HG02973 (cell line): ENCODE results near the gene AK5.
"Not testable (repeated sequence)": the region's sequence is repeated elsewhere in the genome, so short reads cannot be mapped to it uniquely, and the experiment has no call there.

Source experiments
- ATAC-seq: cut with Tn5 transposase; IDR thresholded peaks from one replicate; pipeline ENCODE4 v1.9.1; 2021; ENCODE audit warnings: moderate library complexity; ENCODE audit not compliant: unreplicated experiment

The AK5 gene

DNA sequence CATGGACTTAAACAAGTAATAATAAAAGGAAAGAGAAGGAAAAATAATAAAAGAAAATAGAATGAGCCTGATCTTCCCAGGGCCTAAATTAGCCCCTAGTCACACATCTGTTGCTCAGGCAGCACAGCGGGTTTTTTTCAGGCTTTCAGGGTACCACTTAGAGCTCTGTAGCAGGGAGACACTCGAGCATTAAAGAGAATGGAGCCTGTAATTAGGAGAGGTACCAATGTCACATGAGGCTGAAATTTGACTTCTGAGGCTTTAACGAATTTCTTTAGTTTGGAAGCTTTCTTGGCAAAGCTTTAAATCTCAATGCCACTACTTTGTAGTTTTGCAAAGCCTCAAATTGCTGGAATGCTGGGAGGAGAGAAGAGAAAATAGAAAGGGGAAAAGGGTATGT is 116.3 kb downstream of the AK5 start:
- no peak for ATAC-seq

DNA sequence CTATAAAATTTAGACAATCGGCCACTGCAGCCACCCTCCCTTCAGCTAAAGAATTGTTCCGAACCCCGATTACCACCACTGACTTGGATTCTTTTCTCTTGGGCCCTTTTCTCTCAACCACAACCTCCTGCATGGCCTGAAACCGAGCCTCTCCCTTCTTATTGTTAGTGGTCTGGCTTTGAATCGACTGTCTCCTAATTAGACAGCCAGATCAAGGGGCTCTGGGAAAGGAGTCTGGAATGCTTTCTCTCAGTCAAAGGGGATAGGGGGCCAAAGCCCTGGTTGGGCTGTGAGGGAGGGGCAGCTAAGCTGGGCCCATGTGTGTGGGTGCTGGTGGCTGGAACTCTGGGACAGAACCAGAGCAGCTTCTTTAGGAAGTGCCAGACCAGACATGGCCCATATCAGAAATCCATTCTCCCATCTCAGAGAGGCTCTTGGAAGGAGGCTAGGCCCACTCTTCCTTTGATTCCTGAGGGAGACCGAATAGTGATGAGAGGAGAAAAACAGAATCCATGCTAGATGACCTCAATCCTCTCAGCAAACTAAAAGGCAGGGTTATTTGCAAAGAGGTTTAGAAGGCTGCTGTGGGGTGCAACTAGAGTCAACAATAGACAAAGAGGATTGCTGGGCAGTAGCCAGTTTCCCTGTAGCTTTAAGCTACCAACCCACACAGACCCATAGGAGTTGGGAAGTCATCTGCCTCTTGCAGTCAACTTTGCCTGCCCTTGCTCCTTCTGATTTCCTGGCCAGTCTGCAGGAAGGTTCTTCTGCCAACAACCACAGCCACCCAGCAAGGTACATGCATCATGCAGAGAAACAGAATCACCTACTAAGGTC is 117.6 kb downstream of the AK5 start:
- no peak for ATAC-seq

DNA sequence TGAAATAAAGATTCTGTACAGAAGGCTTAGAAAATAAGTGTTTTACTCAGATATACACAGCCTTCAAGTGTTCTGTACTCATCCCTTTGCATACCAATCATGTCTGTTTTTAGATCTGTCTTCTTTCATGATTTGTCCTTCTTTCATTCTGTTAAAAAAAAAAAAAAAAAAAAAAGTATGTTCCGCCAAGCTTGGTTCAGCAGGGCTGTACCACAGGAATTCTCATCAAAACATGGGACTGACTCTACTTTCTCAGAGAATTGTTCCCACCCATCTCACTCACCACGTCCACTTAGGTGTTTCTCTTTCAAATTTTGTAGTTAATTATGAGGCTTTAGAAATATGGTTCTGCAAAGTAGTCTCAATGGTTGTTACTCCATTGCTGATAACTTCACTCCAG is 119.0 kb downstream of the AK5 start:
- no peak for ATAC-seq

DNA sequence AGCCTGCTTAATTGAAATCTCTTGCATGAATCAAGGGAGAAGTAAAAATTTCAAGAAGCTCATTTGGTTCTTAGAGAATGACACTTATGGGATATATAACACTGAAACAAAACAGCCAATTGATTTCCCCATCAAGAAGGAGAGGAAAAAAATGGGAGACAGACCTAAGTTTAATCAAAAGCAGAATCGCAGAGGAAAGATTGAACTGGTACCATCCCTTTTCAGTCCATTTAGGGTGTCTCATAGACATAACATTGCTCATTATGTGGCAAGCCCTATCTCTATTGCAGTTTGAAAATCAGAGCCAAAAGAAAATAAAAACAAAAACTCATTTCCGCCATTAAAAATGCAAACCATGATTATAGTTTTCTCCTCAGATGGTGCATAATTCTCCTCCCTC is 119.6 kb downstream of the AK5 start:
- ATAC-seq: no peak

- no peak for ATAC-seq
These were observed 123.4 kb downstream of the AK5 start for GRCh38 chr1:77405186-77405585.

- no peak for ATAC-seq
These were observed 124.8 kb downstream of the AK5 start for GRCh38 chr1:77406661-77407060.

DNA sequence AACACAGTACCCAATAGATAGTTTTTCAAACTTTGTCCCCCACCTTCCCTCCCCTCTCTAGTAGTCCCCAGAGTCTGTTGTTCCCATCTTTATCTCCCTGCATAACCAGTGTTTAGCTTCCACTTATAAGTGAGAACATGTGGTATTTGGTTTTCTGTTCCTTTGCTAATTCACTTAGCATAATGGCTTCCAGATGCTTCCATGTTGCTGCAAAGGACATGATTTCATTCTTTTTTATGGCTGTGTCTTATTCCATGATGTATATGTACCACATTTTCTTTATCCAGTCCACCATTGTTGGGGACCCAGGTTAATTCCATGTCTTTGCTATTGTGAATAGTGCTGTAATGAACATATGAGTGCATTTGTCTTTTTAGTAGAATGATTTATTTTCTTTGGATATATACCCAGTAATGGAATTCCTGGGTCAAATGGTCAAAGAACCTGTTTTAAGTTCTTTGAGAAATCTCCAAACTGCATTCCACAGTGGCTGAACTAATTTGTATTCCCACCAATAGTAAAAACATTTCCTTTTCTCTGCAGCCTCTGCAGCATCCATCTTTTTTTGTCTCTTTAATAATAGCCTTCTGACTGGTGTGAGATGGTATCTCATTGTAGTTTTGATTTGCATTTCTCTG is 126.0 kb downstream of the AK5 start:
- ATAC-seq: no peak

DNA sequence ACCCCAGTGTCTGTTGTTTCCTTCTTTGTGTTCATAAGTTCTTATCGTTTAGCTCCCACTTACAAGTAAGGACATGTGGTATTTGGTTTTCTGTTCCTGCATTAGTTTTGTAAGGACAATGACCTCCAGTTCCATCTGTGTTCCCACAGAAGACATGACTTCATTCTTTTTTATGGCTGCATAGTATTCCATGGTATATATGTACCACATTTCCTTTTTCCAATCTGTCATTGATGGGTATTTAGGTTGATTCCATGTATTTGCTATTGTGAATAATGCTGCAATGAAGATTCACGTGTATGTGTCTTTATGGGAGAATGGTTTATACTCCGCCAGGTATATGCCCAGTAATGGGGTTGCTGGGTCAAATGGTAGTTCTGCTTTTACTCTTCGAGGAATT is 127.1 kb downstream of the AK5 start:
- ATAC-seq: not testable (repeated sequence)

DNA sequence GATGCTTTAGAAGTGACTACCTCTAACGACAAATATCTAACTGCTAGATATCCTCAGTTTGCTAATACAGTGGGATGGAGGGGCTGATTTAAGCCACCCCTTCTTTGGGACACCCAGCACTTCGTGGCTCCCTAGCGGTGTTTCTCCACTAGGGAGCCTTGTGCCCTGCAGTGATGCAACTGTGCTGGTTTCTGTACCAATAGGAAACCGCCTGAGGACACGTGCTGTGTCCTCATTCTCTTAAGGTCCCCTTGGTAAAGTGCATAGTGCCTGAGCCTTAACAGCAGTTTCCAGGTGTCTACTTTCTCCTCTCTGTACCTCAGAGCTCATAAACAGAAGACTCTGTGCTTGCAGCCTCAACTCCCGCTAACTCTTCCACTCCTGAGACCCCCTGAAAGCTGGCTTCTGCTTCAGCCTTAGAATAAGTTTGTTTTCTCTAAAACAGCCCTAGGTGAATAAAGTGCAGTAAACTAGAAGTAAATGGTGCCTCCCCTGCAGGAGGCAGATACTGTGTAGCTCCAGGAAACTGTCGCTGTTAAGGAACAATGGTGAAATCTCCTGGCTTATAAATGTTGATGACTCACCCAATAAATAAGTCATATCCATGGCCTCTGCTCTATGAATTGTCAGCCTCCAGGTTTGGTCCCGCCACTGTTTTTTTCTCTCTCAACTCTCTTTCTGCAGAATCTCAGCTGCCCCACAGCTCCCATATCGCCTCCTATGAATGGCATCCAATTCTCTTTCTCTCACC is 130.4 kb downstream of the AK5 start:
- no peak for ATAC-seq

- peak; percentile 42 for ATAC-seq
These were observed 131.2 kb downstream of the AK5 start for GRCh38 chr1:77412820-77413530.

DNA sequence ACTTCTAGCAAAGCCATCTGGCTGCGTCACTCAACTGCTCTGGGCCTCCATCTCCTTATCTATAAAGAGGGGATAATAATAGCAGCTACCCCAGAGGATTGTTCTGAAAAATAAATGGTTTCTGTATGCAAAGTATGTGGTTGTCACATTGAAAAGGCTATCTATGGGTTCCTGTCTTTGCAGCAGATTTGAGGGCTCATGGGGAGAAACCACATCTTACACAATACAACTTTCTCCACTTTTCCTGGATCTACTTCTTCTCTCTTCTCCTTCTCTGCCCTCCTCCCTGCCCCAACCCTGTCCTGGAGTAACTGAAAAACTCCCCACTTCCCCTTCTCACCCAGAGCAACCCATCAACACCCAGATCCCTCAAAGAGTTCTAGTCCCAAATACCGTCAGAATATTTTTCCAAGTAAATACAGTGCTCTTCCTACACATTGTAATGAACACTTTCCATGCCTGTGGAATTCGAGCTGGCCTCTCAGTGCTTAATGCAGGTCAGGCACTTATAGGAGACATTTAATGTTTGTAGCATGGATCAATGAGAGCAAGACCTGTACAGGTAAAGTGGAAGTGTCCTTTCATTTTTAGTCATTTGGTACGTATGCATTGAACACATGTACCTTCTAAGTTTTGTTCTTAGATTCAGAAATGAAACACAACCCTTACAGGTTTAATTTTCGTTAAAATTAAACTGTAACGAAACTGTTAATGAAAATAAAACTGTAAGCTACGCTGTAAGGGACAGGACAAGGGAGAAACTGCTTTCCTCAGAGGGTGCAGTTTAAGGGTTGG is 131.9 kb downstream of the AK5 start:
- ATAC-seq: peak; percentile 77

DNA sequence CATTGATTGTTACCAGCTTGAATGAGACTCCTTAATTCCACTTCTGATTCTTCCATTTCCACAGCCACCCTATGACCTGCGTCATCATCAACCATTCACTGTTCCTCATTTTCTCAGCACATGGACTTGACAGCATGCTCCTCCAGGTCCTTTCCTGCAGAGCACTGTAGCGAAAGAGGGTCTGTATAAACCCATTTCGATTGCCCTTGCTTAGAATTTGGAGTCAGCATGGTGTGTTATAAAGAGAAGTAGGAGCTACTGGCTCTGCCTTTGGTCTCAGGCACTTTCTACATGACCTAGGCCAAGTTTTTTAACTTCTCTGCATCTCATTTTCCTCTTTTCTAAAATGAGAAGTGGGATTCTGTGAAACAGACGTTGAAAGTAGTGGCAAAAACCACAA is 133.8 kb downstream of the AK5 start:
- no peak for ATAC-seq

- ATAC-seq: no peak
These were observed 135.1 kb downstream of the AK5 start for GRCh38 chr1:77416692-77417450.

GRCh38 chr1:77418055-77418454 is 136.2 kb downstream of the AK5 start:
- ATAC-seq: not testable (repeated sequence)

DNA sequence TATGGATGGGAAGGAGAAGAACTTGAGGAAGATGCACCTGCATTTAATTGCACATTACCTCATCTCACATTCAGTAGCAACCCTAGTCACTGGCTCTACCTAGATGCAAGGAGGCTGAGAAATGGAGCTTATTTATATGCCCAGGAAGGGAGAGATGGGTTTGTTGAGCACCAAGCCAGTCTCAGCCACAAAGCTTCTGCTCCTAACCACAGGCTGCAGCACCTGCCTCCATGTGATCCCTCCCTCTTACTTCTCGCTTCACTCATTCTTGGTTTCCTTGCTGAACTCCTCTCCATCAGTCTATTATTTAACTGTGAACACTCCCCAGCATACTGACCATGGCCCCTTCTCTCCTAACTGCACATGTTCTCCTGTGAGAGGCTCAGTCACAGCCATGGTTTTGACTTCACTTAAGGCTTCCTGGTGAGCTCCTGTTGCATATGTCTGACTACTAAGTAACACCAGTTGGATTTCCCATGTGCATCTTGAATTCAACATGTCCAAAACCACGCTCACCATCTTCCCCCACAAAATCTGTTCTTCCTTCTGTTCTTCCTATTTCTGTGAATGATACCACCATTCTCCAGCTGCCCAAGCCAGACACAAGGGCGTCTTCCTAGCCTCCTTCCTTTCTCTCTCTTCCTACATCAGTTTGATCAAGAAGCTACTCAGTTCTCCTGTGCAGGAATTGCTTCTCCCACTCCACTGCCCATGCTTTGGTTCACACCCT is 139.8 kb downstream of the AK5 start:
- peak; percentile 91 for ATAC-seq

GRCh38 chr1:77424236-77424635 is 142.4 kb downstream of the AK5 start:
- no peak for ATAC-seq

DNA sequence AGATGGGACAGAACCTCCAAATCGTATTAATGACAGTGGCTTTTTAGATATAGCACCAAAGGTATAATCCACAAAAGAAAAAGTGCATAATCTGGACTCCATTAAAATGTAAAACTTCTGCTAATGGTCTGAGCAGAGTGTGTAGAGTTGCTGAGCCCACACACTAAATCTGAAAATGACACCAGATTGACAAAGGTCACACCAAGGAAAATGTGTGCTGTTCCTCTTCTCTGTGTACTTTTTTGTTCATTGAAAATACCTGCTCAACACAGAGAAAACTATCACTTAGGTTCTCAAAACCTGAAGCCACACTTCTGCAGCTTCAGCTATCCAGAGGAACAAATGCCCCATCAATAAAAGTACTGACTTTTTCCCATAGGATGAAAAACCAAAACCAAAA is 146.2 kb downstream of the AK5 start:
- no peak for ATAC-seq

DNA sequence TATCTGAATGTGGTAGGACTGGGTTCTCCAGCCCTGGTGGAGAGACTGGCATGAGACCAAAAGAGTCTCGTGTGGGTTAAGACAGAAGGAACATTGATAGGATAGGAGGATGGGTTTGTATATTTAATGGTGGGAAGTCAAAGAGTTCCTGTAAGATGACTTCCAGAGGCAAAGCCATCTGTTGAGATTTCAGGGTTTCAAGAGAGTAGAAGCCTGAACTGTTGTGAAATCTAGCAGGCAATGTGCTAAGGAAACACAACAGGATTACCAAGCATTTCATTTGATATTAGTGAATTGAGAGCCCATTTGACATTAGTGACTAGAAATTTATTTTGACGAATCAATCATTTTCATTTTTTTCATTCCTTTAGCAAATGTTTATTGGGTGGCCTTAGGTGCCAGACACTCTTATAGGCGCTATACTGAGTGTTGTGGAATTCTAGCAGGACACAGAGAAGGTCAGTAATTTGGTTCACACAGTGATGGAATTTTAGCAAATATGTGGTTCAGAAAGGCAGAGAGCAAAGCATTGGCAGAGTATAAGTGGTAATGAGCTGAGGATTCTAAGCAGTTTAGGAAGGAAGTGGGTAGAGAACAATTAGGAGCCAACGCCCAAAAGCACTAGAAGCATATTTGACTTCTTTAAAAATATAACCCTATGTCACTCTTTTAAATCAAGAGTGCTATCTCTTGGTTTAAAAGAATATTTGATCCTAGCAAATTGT is 149.3 kb downstream of the AK5 start:
- ATAC-seq: no peak
